Stimulated activated CD8-positive, alpha-beta memory T cell treated with anti-CD3 and anti-CD28 coated beads, Interleukin-12 subunit alpha, Interleukin-12 subunit beta, amount 100 ng/mL, for 1 hour (primary cell): ENCODE results near the gene CEP95.
A peak's percentile ranks its signal among the peaks of the same experiment; 100 is the strongest.
"Not testable (repeated sequence)": the region's sequence is repeated elsewhere in the genome, so short reads cannot be mapped to it uniquely, and the experiment has no call there.

ENCODE experiments used
- DNase-seq: peaks from one replicate; pipeline ENCODE4 v3.0.0-alpha.2; 2020; ENCODE audit warnings: low read depth

CEP95 gene, protein sequence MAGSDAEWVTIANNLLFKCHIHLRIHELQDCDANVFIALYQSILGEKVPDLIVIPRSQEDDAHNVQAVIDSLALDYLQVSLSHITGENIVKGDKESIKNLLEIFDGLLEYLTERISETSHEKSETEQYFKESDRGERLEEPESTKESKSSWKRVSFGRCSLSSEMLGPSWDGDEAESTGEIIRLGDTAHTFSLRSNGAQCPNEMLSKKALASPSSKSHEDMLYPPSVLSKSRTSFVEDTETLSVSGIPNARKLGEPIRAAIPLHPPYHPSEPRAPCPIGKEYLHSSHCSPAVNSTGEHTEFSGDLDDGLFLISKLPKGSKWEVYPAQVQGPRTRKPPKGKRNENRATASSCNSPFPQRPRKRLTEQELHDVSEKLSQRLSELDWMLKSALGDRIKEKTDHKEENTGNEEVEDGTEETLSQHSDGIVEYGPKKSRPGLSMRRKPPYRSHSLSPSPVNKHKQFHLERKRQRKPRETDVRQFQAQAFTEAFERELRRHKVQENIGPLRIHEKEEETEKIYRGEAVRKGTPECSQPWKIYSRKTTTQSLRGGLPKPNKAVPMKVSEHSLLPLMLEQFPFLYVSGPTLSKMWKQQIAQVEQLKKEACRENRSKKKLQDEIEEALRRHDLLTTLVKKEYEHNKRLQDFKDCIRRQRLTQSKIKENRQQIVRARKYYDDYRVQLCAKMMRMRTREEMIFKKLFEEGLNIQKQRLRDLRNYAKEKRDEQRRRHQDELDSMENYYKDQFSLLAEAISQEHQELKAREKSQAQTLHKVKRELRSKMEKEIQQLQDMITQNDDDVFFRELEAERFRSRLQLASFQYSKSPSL

GRCh38 chr17:64506576-64507412 is at the start of gene CEP95:
TSS of gene CEP95 (plus strand) at chr17:64506977. CDS start at chr17:64507098, 121 bp downstream.
- DNase-seq: peak; percentile 94

DNA sequence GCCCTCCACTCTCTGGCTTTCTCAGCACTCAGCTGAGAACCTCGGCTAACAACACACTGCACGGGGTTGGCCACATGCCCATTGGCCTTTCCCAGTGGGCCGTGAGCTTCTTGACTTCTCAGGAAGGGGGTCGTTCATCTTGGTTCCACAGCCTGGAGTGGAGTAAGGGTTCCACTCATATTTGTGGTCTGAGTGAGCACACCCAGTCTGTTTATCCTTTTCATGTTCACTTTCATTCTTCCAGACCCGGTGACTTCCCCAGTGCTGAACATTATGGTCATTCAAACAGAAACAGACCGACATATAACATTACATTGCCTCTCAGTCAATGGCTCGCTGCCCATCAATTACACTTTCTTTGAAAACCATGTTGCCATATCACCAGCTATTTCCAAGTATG is 49.6 kb upstream of the CEP95 start:
- DNase-seq: no peak

DNA sequence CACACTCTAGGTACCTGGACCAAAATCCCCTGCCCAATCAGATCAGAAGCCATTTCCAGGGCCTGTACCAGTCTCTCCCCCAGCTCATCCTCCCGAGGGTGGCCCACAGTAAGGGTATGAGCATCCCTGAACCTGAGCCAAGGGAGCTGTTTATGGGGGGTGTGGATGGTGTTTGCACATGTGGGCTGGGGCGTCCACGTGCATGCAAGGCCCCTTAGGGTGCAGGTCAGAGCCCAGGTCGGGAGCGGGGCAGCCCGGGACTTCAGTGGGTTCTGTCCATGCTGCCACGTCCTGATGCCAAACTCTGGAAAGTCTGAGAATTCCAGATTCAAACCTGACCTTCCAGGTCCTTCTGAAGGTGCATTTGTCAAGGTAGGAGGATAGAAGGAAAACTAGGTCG is 48.0 kb upstream of the CEP95 start:
- DNase-seq: no peak

DNA sequence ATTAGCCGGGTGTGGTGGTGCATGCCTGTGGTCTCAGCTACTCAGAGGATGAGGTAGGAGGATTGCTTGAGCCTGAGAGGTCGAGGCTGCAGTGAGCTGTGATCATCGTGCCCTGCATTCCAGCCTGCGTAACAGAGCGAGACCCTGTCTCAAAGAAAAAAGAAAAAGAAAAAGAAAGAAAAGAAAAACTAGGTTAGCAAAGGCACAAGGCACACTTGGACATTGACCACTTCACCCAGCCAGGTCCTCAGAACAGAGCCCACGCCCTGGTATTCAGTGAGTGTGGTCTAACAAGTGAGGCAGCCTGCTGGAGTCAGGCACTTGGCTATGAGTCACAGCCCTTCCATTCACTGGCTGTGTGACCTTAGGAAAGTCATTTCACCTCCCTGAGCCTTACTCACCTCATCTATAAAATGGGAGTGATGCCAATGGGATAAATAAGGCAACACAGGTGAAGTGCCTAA is 47.5 kb upstream of the CEP95 start:
- no peak for DNase-seq

- DNase-seq: not testable (repeated sequence)
Observed at GRCh38 chr17:64459818-64460217, 47.0 kb upstream of the CEP95 start.

GRCh38 chr17:64460955-64461354 is 45.8 kb upstream of the CEP95 start:
- no peak for DNase-seq

GRCh38 chr17:64461788-64462187 is 45.0 kb upstream of the CEP95 start:
- no peak for DNase-seq

GRCh38 chr17:64466019-64466735 is 40.6 kb upstream of the CEP95 start:
- DNase-seq: no peak

DNA sequence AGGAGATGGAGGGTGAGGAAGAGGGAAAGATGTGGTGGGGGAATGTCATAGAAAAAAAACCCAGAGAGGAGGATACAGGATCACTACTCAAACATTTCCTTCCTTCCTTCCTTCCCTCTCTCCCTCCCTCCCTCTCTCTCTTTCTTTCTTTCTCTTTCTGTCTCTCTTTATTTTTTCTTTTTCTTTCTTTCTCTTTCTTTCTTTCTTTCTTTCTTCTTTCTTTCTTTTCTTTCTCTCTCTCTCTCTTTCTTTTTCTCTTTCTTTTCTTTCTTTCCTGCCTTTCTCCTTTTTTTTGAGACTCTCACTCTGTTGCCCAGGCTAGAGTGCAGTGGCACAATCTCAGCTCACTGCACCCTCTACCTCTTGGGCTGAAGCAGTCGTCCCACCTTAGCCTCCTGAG is 39.9 kb upstream of the CEP95 start:
- DNase-seq: not testable (repeated sequence)

DNA sequence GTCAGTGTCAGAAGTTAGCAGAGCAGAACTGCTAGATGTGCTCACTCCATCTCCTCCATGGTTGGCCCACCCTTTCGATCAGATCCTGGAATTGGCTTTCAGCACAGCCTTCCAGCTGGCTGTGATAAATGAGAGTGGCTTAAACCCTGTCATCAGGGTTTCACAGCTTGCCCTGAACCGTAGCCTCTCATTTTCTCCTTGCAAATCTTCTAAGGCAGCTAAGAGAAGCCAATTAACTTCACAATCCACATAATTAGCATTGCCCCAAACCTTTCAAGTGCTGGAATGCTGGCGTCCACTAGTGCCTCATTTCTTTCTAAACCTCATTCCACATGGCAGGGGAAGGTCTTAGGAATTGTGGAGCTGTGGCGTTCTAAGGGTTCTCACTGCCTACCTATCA is 36.2 kb upstream of the CEP95 start:
- DNase-seq: no peak

GRCh38 chr17:64471440-64471839 is 35.3 kb upstream of the CEP95 start:
- DNase-seq: no peak

- DNase-seq: no peak
Observed at GRCh38 chr17:64472564-64472963, 34.2 kb upstream of the CEP95 start.

- no peak for DNase-seq
Observed at GRCh38 chr17:64477849-64478248, 28.9 kb upstream of the CEP95 start.

- no peak for DNase-seq
Observed at GRCh38 chr17:64480951-64481350, 25.8 kb upstream of the CEP95 start.

DNA sequence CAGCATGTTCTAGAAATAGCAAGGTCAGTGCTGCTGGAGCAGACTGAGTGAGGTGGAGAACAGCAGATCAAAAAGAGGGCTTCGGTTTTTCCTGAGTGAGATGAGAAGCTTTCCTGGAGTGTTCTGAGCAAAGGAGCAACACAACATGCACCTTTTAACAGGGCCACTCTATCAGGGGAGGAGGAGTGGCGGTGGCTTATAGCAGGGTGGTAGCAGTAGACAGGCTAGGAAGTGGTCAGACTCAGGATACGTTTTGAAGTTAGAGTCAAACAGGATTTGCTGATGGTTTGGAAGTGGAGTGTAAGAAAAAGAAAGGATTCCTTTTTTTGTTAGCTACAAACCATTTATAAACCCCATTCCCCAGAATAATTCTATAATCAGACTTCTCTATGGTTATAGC is 22.4 kb upstream of the CEP95 start:
- DNase-seq: no peak

- no peak for DNase-seq
Observed at GRCh38 chr17:64488301-64488700, 18.5 kb upstream of the CEP95 start.

DNA sequence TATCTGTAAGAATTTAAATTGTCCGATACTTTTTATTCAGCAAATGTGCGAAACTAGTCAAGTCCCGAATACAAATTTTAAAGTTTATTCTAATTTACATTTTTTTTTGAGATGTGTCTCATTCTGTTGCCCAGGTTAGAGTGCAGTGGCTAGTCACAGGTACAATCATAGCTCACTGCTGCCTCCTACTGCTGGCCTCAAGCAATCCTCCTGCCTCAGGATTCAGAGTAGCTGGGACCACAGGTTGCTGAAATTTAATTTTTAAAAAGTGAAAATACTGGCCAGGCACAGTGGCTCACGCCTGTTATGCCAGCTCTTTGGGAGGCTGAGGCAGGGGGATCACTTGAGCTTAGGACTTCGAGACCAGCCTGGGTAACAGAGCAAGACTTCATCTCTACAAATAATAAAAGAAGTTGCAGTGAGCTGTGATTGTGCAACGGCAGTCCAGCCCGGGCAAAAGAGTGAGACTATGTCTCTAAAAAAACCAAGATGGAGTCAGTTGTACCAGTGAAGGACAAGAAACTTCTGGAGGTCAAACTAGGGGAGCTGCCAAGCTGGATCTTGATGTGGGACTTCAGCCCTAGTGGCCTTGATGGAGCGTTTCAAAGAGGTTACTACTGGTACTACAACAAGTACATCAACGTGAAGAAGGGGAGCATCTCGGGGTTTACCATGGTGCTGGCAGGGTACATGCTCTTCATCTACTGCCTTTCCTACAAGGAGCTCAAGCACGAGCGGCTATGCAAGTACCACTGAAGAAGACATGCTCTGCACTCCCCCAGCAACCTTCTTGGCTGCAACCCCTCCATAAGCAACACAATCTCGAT is 15.5 kb upstream of the CEP95 start:
- DNase-seq: no peak

- no peak for DNase-seq
Observed at GRCh38 chr17:64491994-64492393, 14.8 kb upstream of the CEP95 start.

GRCh38 chr17:64492481-64493109 is 14.2 kb upstream of the CEP95 start:
- no peak for DNase-seq

DNA sequence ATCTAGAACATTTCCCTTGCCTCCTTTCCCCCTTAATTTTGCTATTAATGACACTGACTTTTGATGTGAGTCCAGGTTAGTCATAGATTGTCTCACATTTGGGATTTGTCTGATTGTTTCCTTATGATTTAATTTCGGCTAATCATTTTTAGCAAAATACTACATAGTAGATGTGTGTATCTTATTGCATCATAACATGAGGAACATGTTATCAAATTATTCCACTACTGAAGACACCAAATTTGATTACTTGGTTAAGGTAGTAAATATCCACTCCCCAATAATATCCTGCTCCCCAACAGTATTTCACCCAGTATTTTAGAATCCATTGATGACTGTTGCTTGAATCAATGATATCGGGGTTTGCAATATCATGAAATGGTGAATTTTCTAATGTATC is 12.7 kb upstream of the CEP95 start:
- DNase-seq: no peak
